ENCODE data around the gene BPHL. TPM values are rescaled to one million over a fixed set of nuclear protein-coding genes. Genes with fewer than 3 reads are reported as not detected.

BPHL gene
- polyA plus RNA-seq, 2 of the 4 experiments (the other 2 are of a cell fraction) = 16.5 to 25.5 TPM

DNA sequence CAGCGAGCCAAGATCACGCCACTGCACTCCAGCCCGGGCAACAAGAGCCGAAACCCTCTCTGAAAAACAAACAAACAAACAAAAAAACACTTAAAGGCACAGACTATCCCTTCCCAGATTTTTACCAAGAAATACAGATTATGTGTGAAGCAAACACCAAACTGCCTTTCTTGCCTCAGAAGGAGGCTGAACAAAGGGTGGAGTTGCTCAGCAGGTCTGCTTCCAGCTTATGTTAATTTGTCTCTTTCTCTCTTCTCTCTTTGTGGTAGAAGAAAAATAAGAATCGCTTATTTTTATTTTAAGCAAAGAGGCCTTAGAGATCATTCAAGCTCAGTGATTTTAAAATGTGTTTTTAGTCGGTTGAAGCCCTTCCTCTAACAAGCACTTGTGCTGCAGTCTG, 24.6 kb downstream of the BPHL start:
- Histone ChIP-seq H3K27ac (no peak overlapping the region), H3K4me3 (no peak overlapping the region), H3K4me1 (peaks cover 14% of the 10 kb centered on the region), H3K4me2 (no peak overlapping the region), H3K9me3 (no peaks in the 10 kb centered on the region)
- no peak for DNase-seq (ENCODE audit: low read depth in 1 of 2, low spot score in 1 of 2)
- 86% methylated on average over 6 of the region's 6 CpGs for WGBS (ENCODE audit: missing lambda C conversion rate)
- CTCF ChIA-PET = interaction anchor here (1.4 kb wide), 1 partner anchor 8 kb away, joined by 3 read pairs; no protein-coding TSS in a partner anchor
- POLR2A ChIA-PET = no interaction called here
- no peak for FAIRE-seq
- no peak for ATAC-seq
- TF ChIP-seq, protein P1, sequence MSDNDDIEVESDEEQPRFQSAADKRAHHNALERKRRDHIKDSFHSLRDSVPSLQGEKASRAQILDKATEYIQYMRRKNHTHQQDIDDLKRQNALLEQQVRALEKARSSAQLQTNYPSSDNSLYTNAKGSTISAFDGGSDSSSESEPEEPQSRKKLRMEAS (IDR thresholded peaks at IDR 0.05) = no peak
- TF ChIP-seq TFCP2L1 (CRISPR knock-in tag; IDR thresholded peaks at IDR 0.05) (no peak), KDM5A (IDR thresholded peaks at IDR 0.05) (no peak), TP53 (CRISPR knock-in tag; IDR thresholded peaks at IDR 0.05) (no peak), EHF (CRISPR knock-in tag; IDR thresholded peaks at IDR 0.05) (no peak), ESRRA (IDR thresholded peaks at IDR 0.05; ENCODE audit: borderline replicate concordance, low read length) (no peak), CEBPB (IDR thresholded peaks at IDR 0.05) (no peak), HOXA7 (CRISPR knock-in tag; IDR thresholded peaks at IDR 0.05) (no peak), POLR2AphosphoS2 (conservative IDR thresholded peaks at IDR 0.05; ENCODE audit: low read length) (no peak), JUNB (IDR thresholded peaks at IDR 0.05) (no peak), CBX2 (IDR thresholded peaks at IDR 0.05; ENCODE audit: borderline replicate concordance, low read depth) (no peak), ZSCAN20 (CRISPR knock-in tag; IDR thresholded peaks at IDR 0.05) (no peak), MAZ (IDR thresholded peaks at IDR 0.05; ENCODE audit: borderline replicate concordance, low read depth, low read length) (no peak), CHD4 (IDR thresholded peaks at IDR 0.05; ENCODE audit: borderline replicate concordance) (no peak), NPAS2 (CRISPR knock-in tag; IDR thresholded peaks at IDR 0.05; ENCODE audit: borderline replicate concordance) (no peak)
- TF ChIP-seq, protein P2, sequence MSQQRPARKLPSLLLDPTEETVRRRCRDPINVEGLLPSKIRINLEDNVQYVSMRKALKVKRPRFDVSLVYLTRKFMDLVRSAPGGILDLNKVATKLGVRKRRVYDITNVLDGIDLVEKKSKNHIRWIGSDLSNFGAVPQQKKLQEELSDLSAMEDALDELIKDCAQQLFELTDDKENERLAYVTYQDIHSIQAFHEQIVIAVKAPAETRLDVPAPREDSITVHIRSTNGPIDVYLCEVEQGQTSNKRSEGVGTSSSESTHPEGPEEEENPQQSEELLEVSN (IDR thresholded peaks at IDR 0.05; ENCODE audit: borderline replicate concordance, low read depth) = no peak
- TF ChIP-seq, protein P3, sequence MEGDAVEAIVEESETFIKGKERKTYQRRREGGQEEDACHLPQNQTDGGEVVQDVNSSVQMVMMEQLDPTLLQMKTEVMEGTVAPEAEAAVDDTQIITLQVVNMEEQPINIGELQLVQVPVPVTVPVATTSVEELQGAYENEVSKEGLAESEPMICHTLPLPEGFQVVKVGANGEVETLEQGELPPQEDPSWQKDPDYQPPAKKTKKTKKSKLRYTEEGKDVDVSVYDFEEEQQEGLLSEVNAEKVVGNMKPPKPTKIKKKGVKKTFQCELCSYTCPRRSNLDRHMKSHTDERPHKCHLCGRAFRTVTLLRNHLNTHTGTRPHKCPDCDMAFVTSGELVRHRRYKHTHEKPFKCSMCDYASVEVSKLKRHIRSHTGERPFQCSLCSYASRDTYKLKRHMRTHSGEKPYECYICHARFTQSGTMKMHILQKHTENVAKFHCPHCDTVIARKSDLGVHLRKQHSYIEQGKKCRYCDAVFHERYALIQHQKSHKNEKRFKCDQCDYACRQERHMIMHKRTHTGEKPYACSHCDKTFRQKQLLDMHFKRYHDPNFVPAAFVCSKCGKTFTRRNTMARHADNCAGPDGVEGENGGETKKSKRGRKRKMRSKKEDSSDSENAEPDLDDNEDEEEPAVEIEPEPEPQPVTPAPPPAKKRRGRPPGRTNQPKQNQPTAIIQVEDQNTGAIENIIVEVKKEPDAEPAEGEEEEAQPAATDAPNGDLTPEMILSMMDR (IDR thresholded peaks at IDR 0.05) = no peak
- TF ChIP-seq, protein P4, sequence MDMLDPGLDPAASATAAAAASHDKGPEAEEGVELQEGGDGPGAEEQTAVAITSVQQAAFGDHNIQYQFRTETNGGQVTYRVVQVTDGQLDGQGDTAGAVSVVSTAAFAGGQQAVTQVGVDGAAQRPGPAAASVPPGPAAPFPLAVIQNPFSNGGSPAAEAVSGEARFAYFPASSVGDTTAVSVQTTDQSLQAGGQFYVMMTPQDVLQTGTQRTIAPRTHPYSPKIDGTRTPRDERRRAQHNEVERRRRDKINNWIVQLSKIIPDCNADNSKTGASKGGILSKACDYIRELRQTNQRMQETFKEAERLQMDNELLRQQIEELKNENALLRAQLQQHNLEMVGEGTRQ (IDR thresholded peaks at IDR 0.05) = no peak
- TF ChIP-seq, protein P5, sequence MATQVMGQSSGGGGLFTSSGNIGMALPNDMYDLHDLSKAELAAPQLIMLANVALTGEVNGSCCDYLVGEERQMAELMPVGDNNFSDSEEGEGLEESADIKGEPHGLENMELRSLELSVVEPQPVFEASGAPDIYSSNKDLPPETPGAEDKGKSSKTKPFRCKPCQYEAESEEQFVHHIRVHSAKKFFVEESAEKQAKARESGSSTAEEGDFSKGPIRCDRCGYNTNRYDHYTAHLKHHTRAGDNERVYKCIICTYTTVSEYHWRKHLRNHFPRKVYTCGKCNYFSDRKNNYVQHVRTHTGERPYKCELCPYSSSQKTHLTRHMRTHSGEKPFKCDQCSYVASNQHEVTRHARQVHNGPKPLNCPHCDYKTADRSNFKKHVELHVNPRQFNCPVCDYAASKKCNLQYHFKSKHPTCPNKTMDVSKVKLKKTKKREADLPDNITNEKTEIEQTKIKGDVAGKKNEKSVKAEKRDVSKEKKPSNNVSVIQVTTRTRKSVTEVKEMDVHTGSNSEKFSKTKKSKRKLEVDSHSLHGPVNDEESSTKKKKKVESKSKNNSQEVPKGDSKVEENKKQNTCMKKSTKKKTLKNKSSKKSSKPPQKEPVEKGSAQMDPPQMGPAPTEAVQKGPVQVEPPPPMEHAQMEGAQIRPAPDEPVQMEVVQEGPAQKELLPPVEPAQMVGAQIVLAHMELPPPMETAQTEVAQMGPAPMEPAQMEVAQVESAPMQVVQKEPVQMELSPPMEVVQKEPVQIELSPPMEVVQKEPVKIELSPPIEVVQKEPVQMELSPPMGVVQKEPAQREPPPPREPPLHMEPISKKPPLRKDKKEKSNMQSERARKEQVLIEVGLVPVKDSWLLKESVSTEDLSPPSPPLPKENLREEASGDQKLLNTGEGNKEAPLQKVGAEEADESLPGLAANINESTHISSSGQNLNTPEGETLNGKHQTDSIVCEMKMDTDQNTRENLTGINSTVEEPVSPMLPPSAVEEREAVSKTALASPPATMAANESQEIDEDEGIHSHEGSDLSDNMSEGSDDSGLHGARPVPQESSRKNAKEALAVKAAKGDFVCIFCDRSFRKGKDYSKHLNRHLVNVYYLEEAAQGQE (IDR thresholded peaks at IDR 0.05) = no peak
- TF ChIP-seq, protein P6, sequence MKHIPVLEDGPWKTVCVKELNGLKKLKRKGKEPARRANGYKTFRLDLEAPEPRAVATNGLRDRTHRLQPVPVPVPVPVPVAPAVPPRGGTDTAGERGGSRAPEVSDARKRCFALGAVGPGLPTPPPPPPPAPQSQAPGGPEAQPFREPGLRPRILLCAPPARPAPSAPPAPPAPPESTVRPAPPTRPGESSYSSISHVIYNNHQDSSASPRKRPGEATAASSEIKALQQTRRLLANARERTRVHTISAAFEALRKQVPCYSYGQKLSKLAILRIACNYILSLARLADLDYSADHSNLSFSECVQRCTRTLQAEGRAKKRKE (CRISPR knock-in tag; IDR thresholded peaks at IDR 0.05; ENCODE audit: low read depth) = no peak

Data from A549 (cell line).